NCI-H2227 treated with DMSO at 0.1 percent for 48 hours (cell line): ENCODE results near the gene GPR161.
"Not testable (repeated sequence)": the region's sequence is repeated elsewhere in the genome, so short reads cannot be mapped to it uniquely, and the experiment has no call there.

Source experiments
- DNase-seq: peaks from one replicate; lab custom pipeline; 2025; lab: John Stamatoyannopoulos, UW

Gene GPR161

GRCh38 chr1:168136709-168137514, at the start of gene GPR161:
Gene GPR161 (minus strand): TSS chr1:168136930. CDS start chr1:168104850, 32,080 bp downstream.
- DNase-seq, result peak; percentile 75

- not testable (repeated sequence) for DNase-seq
Measured at GRCh38 chr1:168181063-168181720, 44.5 kb upstream of the GPR161 start.

DNA sequence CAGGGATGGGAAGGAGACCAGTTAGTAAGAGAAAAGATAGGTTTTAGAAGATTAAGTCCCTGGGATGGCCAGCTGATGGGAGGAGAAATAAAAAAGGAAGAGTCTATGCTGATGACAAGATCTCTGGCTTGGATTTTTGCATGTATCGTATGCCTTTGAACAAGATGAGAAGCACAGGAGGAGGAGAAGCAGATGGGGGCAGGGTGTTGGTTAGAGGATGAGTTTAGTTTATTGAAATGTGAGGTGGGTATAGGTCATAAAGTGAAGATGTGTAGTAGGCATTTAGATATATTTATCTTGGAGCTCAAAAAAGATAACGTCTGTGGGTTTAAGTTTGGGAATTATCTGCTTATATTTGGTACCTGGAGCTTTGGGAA, 43.4 kb upstream of the GPR161 start:
- no peak for DNase-seq

DNA sequence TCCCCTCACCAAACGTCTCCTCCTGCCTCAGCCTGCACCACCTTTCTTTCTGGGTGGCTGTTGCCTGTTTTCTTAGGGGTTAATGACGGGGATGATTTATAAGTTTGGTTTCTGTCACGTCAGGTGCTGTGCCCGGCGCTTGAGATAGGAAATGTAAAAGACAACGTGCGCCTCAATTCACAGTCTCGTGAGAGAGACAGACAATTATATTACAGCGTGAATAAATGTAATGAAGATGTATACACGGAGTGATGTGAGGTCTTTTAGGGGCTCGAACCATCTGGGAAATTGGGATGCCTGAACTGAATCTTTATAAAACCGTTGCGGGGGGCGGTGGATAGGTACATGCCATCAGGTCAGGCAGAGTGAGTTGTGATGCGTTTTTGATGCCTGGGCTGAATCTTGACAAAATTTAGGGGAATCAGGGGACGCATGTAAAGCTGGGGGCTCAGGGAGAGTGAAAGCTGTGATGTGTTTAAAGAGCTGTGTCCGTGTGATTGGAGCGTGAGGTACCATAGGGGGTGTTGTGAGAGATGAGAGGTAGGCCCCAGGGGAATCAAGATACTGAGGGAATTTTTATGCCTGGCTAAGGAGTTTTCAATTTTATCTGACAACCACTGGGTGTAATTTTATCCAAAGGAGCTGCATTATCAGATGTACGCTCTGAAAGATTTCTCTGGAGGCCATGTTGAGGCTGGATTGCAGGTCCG, 42.9 kb upstream of the GPR161 start:
- peak; percentile 17 for DNase-seq

DNA sequence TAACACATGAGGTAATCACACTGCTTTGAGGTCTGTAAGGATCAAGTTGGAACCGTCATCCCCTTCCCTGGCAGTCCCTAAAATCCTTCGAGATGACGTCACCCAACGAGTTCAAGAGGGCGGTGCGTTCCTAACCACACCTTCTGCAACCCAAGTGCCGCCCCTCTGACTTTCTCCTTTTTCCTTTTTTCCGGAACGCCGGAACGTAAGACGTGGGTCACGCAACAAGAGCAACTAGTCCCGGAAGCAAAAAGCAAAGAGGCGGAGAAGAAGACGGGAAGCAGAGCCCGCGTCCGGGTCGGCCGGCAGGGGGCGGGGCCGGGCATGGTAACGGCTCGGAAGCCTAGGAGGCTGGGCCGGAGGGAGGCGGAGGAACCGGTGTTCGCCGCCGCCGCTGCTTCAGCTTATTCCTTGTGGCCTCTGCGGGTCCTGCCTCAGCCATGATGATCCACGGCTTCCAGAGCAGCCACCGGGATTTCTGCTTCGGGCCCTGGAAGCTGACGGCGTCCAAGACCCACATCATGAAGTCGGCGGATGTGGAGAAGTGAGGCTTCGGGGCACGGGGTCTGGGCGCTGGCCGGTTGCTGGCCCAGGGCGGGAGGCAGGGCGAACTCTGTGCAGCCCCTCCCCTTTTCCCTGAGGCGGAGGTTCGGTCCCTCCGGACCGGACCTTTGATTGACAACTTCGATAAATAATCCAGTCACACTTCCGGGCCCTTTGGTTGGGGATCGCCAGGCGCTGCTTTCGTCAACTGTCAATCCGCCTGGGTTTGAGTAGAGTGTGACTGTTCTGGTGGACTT, 42.1 kb upstream of the GPR161 start, which contains the start of gene TIPRL:
TIPRL (plus strand) TSS at position 325 of the 800 bp plus-strand sequence; CDS start at position 441, 116 bp downstream.
- DNase-seq, result peak; percentile 98

DNA sequence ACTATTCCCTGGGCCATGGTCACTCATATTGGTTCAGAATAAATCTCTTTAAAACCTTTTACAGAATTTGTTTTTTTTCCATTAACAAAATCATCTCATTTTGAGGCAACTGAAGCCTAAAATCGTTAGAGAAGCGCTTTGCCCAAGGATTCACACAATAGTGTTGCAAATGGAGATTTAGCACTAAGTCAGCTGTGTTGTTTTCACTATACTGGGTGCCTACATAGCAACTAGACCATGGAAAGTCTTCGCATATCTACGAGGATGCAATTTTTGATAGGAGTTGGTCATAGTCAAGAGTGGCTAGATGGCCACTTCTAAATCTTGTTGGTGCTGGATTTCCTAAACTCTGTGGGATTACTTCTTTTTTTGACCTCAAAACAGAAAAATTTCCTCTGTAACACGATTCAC, 41.5 kb upstream of the GPR161 start:
- no peak for DNase-seq

DNA sequence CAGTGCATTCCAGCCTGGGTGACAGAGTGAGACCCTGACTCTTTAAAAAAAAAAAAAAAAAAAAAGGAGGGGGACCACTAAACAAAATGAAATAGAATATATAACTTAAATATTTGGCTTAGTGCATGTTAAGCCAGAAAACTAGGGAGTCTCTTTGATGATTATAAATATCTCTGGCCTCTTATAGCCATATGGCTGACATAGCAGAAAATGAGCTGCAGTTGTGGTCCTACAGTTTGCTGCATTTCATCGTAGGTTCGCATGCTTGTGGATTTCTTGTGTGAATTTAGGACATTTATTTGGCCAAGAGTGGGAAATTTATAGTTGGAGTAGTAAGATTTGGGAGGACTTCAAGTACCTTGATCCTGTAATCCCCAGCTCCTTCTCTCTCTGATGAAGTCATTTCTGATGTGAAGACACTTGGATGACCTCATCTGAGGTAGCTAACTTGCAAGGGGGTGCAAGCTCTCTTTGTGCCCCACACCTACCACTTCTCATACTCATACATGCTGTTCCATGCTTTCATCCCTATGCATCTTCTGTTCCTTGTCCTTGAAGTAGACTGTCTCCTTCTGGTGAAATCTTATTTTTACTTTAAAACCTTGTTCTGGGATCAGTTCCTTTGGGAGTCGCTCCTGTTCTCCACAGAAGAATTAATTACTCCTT, 35.7 kb upstream of the GPR161 start:
- DNase-seq, result no peak

GRCh38 chr1:168170564-168171508, 34.1 kb upstream of the GPR161 start:
- no peak for DNase-seq

DNA sequence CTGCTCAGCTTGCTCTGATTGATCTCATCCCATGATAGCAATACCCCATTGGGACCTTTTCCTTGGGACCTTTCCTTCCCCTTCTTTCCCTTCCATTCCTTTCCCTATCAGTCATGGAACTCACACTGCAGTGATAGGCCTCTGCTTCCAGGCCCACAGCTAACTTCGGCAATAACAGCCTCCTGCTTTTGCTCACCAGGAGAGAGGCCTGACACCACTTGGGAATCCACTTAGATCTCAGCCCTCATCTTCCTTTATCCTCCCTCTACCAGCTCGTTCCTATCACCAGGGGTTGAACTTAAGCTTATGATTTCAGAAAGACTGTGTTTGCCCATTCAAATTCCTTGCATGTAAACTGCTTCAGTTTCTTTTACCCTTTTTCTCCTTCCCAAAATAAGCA, 31.1 kb upstream of the GPR161 start:
- no peak for DNase-seq

DNA sequence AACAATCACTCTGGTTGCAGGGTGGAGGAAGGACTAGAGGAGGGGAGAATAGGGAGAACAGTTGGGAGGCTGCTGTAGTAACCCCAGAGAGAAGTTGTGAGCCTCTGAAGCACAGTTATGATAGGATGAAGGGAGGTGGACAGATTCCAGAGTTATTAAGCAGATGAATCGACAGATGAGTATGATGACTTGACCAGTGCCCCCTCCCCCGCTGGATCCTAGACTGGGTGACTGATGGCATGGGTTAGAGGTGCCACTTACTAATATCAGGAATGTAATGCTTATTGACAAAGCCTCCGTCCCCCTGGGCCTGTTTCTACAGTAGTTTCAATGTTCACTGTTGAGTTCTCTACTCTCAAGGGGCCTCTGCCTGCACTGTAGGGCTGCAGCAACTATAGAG, 28.0 kb upstream of the GPR161 start:
- no peak for DNase-seq

GRCh38 chr1:168163670-168164069, 26.9 kb upstream of the GPR161 start:
- no peak for DNase-seq

GRCh38 chr1:168161459-168161858, 24.7 kb upstream of the GPR161 start:
- DNase-seq, result no peak

GRCh38 chr1:168159979-168160378, 23.2 kb upstream of the GPR161 start:
- no peak for DNase-seq

GRCh38 chr1:168159251-168159650, 22.5 kb upstream of the GPR161 start:
- no peak for DNase-seq

GRCh38 chr1:168157638-168158037, 20.9 kb upstream of the GPR161 start:
- no peak for DNase-seq

DNA sequence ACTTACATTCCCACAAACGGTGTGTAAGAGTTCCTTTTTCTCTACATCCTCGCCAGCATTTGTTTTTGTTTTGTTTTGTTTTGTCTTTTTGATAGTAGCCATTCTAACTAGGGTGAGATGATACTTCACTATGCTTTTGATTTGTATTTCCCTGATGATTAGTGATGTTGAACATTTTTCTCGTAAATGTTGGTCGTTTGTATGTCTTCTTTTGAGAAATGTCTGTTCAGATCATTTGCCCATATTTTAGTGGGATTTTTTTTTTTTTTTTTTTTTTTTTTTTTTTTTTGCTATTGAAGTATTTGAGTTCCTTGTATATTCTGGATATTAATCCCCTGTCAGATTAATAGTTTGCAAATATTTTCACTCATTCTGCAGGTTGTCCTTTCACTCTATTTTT, 19.2 kb upstream of the GPR161 start:
- no peak for DNase-seq

- not testable (repeated sequence) for DNase-seq
Measured at GRCh38 chr1:168154707-168155106, 18.0 kb upstream of the GPR161 start.

- DNase-seq, result no peak
Measured at GRCh38 chr1:168151935-168152334, 15.2 kb upstream of the GPR161 start.

DNA sequence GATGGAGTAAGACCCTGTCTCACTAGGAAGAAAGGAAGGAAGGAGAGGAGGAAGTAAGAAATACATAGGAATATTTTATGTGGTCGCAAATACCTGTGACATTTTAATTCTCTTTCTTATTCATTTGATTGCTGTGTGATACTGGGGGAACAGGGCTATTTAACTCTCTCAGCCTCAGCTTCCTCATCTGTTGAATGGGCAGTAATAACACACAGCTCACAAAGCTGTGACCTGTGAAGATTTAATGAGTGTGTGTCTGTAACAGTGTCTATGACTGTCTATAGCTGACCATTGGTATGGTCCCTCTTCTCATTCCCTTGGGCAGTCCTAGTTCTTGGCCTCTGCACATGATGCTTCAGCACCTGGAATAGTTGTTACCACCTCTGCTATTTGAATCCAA, 13.6 kb upstream of the GPR161 start:
- DNase-seq, result no peak

DNA sequence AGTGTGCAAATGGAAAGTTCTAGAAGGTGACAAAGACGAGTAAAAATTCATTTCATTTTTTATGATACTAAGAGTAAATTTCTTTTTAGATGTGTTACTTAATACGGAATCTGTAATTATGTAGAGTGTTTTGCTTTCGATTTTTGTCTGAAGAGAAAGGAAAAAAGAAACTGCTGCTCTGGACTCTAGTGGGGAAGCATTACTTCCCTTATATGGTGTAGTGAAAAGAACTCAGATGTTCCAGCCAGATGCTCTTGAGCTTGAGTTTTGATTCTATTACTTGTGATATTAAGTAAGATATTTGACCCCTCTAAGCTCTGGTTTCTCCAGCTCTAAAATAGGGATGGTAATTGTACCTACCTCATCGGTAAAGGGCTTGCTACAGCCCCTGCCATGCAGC, 12.2 kb upstream of the GPR161 start:
- no peak for DNase-seq
